Panc1 (cell line): ENCODE data around the gene CYB5D1. TPM values are rescaled to one million over a fixed set of nuclear protein-coding genes. Genes with fewer than 3 reads are reported as not detected.

ENCODE experiments used
- ATAC-seq: fragments of 200-7000 bp; cut with Tn5 transposase; 2 replicates; pipeline ENCODE4 v1.9.1; 2020; ENCODE audit warnings: mild to moderate bottlenecking, moderate library complexity
- BruUV-seq: library from RNA; stranded (reverse); fragments of 400-500 nt; replicated peaks from 2 replicates; lab custom pipeline; 2021; lab: Mats Ljungman, UMichigan
- CTCF ChIA-PET: fragments of 300-600 bp; sonication (Branson Sonifier 250); formaldehyde crosslinking; loops from one replicate; lab custom pipeline; 2022; ENCODE audit warnings: antibody characterized with exemption; lab: Charles Lee
- POLR2A ChIA-PET: fragments of 300-600 bp; sonication (Branson Sonifier 250); formaldehyde crosslinking; loops from one replicate; lab custom pipeline; 2022; ENCODE audit warnings: antibody characterized with exemption; lab: Charles Lee
- DNase-seq: peaks from one replicate; pipeline ENCODE4 v3.0.0-alpha.2; 2010; ENCODE audit warnings: low read depth, low spot score
- H3K27ac ChIP-seq: 2 replicates; pipeline ENCODE4 v1.5.1; 2011; ENCODE audit warnings: mild to moderate bottlenecking, low read length, inconsistent platforms
- H3K27me3 ChIP-seq: fragments of 200-500 bp; sonication (Bioruptor generic); 2 replicates; pipeline ENCODE4 v1.6.0; 2014; ENCODE audit warnings: low read length, inconsistent platforms; ENCODE audit not compliant: control insufficient read depth, insufficient read depth
- H3K36me3 ChIP-seq: fragments of 200-500 bp; sonication (Bioruptor generic); 2 replicates; pipeline ENCODE4 v1.5.1; 2014; ENCODE audit warnings: inconsistent platforms, mild to moderate bottlenecking, low read length, moderate library complexity; ENCODE audit not compliant: control insufficient read depth, insufficient read depth
- H3K4me1 ChIP-seq: 2 replicates; pipeline ENCODE4 v1.5.1; 2011; ENCODE audit warnings: inconsistent platforms, mild to moderate bottlenecking, low read length, moderate library complexity; ENCODE audit not compliant: control insufficient read depth, insufficient read depth
- H3K4me3 ChIP-seq, 2 experiments: 2 replicates each; pipeline ENCODE4 v1.5.1; 2011 to 2012; ENCODE audit warnings: low read depth in 2 of 2, low read length in 2 of 2, mild to moderate bottlenecking in 2 of 2, inconsistent platforms in 1 of 2, moderate library complexity in 1 of 2
- H3K9me3 ChIP-seq: fragments of 200-500 bp; sonication (Bioruptor generic); 2 replicates; pipeline ENCODE4 v1.5.1; 2014; ENCODE audit warnings: low read depth, mild to moderate bottlenecking, inconsistent platforms, low read length, moderate library complexity; ENCODE audit not compliant: control insufficient read depth, insufficient read depth
- CTCF ChIP-seq: fragments of 450-650 bp; IDR thresholded peaks from 2 replicates; pipeline ENCODE4 v1.5.1; 2017; ENCODE audit warnings: mild to moderate bottlenecking
- POLR2AphosphoS5 ChIP-seq: IDR thresholded peaks from 2 replicates; pipeline ENCODE4 v1.6.1; 2012; ENCODE audit warnings: mild to moderate bottlenecking, low read depth, low read length, moderate library complexity
- REST ChIP-seq, 2 experiments: IDR thresholded peaks; 2 replicates each; pipeline ENCODE4 v1.6.1; 2011 to 2012; ENCODE audit warnings: low read depth in 2 of 2, control low read depth in 1 of 2, low read length in 1 of 2, mild to moderate bottlenecking in 1 of 2, moderate library complexity in 1 of 2; ENCODE audit not compliant: insufficient read depth in 1 of 2
- SIN3A ChIP-seq: IDR thresholded peaks from 2 replicates; pipeline ENCODE4 v1.6.1; 2012; ENCODE audit warnings: low read depth, mild to moderate bottlenecking, low read length, moderate library complexity, borderline replicate concordance; ENCODE audit not compliant: insufficient read depth
- TCF7L2 ChIP-seq: IDR thresholded peaks from 2 replicates; pipeline ENCODE4 v1.6.1; 2011; ENCODE audit warnings: mild to moderate bottlenecking, low read depth, low read length, inconsistent platforms
- in situ Hi-C: cut with HindIII; loops from 2 replicates; pipeline ENCODE4 v1.10.0; 2016; ENCODE audit warnings: low sequenced_read_pairs, low pct_unique_long_range_greater_than_20kb
- intact Hi-C: fragments of 100-400 bp; cut with micrococcal nuclease; formaldehyde crosslinking; loops from one replicate; pipeline ENCODE4 v1.10.0; 2022; ENCODE audit not compliant: unreplicated experiment
- total RNA-seq: library from RNA; stranded (reverse); gene quantifications from one replicate; pipeline ENCODE4 v1.2.1, GENCODE V29; 2021; ENCODE audit not compliant: unreplicated experiment

The CYB5D1 gene
- total RNA-seq, 1 experiment from 2014 or later, result 8.6 TPM

- CTCF ChIA-PET, result interaction anchor here (0.6 to 1.4 kb wide), 3 partner anchors 22 to 78 kb away, joined by 3 to 6 read pairs (median 4); partner anchors contain the start of genes CYB5D1 and NAA38
- H3K36me3 ChIP-seq, result no peaks in the 10 kb centered on the region; the same call in 1 of the 2 replicates
- BruUV-seq, result no TSS peak
- in situ Hi-C loops, result no loop called here
- H3K27ac ChIP-seq, result peak overlapping the region; percentile 40
- intact Hi-C loops, result no loop called here
- peaks cover 32% of the 10 kb centered on the region for H3K4me1 ChIP-seq
- peak overlapping the region; percentile 66 to 83 for H3K4me3 ChIP-seq
- POLR2A ChIA-PET, result interaction anchor here (0.6 to 1.8 kb wide), 2 partner anchors 9 to 239 kb away, joined by 5 to 7 read pairs; no protein-coding TSS in a partner anchor
- H3K9me3 ChIP-seq, result no peaks in the 10 kb centered on the region
- peak; percentile 96 for DNase-seq
- TF ChIP-seq POLR2AphosphoS5, result no peak; the same call in 1 of the 2 replicates
- no peak for TF ChIP-seq TCF7L2
- TF ChIP-seq REST (IDR thresholded peaks at IDR 0.05; ENCODE audit: insufficient read depth in 1 of 2, low read depth in 2 of 2, low read length in 1 of 2), result no peak
- peak; percentile 91 for TF ChIP-seq CTCF
- TF ChIP-seq SIN3A, result no peak; the same call in none of the 2 replicates
- no peaks in the 10 kb centered on the region for H3K27me3 ChIP-seq
- ATAC-seq, result peak; percentile 83
Observed at GRCh38 chr17:7834957-7835813, 22.6 kb upstream of the CYB5D1 start.

GRCh38 chr17:7835814-7836595 lies 21.8 kb upstream of the CYB5D1 start:
- Histone ChIP-seq H3K9me3 (no peaks in the 10 kb centered on the region), H3K27me3 (no peaks in the 10 kb centered on the region), H3K36me3 (no peaks in the 10 kb centered on the region; the same call in 1 of the 2 replicates), H3K4me3 (peak overlapping the region; percentile 66 to 83), H3K4me1 (peaks cover 40% of the 10 kb centered on the region), H3K27ac (peak overlapping the region; percentile 82)
- TF ChIP-seq REST (IDR thresholded peaks at IDR 0.05; ENCODE audit: insufficient read depth in 1 of 2, low read depth in 2 of 2, low read length in 1 of 2), result no peak
- no peak for TF ChIP-seq SIN3A
- TF ChIP-seq CTCF, result no peak
- 0 out of 2 replicates have a peak, but pooled peaks have one; percentile 27 for TF ChIP-seq POLR2AphosphoS5
- no peak for TF ChIP-seq TCF7L2
- in situ Hi-C loops (no loop called here), intact Hi-C loops (no loop called here)
- ChIA-PET POLR2A (interaction anchor here (0.6 to 1.8 kb wide), 3 partner anchors 8 to 239 kb away, joined by 5 to 16 read pairs (median 7); no protein-coding TSS in a partner anchor), CTCF (interaction anchor here (0.6 to 1.4 kb wide), 3 partner anchors 21 to 77 kb away, joined by 3 to 6 read pairs (median 4); partner anchors contain the start of genes CYB5D1 and NAA38)
- no peak for DNase-seq
- ATAC-seq, result peak; percentile 29
- BruUV-seq, result TSS peak; percentile 92
